Measurements from ENCODE around the gene P2RX4.
"Not testable (repeated sequence)": the region's sequence is repeated elsewhere in the genome, so short reads cannot be mapped to it uniquely, and the experiment has no call there.

Gene P2RX4

GRCh38 chr12:121209624-121210572 is at the start of gene P2RX4:
Gene P2RX4 (plus strand): TSS chr12:121210129. CDS start chr12:121210165, 36 bp downstream.
- peak; percentile 72 to 77 for DNase-seq

GRCh38 chr12:121162384-121162783 is 47.5 kb upstream of the P2RX4 start:
- no peak for DNase-seq

- no peak for DNase-seq
These were observed 46.9 kb upstream of the P2RX4 start for GRCh38 chr12:121162985-121163384.

- not testable (repeated sequence) for DNase-seq
These were observed 45.1 kb upstream of the P2RX4 start for GRCh38 chr12:121164839-121165238.

- DNase-seq: no peak
These were observed 44.6 kb upstream of the P2RX4 start for GRCh38 chr12:121165316-121165715.

GRCh38 chr12:121166356-121166755 is 43.6 kb upstream of the P2RX4 start:
- no peak for DNase-seq

GRCh38 chr12:121167232-121167820 is 42.6 kb upstream of the P2RX4 start:
- no peak for DNase-seq

- no peak for DNase-seq
These were observed 42.0 kb upstream of the P2RX4 start for GRCh38 chr12:121167951-121168350.

- DNase-seq: no peak
These were observed 39.8 kb upstream of the P2RX4 start for GRCh38 chr12:121170151-121170550.

- DNase-seq: no peak
These were observed 39.2 kb upstream of the P2RX4 start for GRCh38 chr12:121170611-121171260.

- DNase-seq: no peak
These were observed 37.8 kb upstream of the P2RX4 start for GRCh38 chr12:121172145-121172544.

- no peak for DNase-seq
These were observed 34.4 kb upstream of the P2RX4 start for GRCh38 chr12:121175383-121176119.

GRCh38 chr12:121176826-121177529 is 33.0 kb upstream of the P2RX4 start:
- DNase-seq: no peak

GRCh38 chr12:121181181-121181580 is 28.7 kb upstream of the P2RX4 start:
- DNase-seq: no peak

GRCh38 chr12:121182222-121182893 is 27.6 kb upstream of the P2RX4 start:
- DNase-seq: no peak

- no peak for DNase-seq
These were observed 25.5 kb upstream of the P2RX4 start for GRCh38 chr12:121184425-121184824.

- no peak for DNase-seq
These were observed 24.7 kb upstream of the P2RX4 start for GRCh38 chr12:121184984-121185889.

- DNase-seq: no peak
These were observed 23.1 kb upstream of the P2RX4 start for GRCh38 chr12:121186826-121187225.

- DNase-seq: no peak
These were observed 22.4 kb upstream of the P2RX4 start for GRCh38 chr12:121187501-121187900.

GRCh38 chr12:121188227-121188626 is 21.7 kb upstream of the P2RX4 start:
- DNase-seq: no peak

GRCh38 chr12:121189131-121189530 is 20.8 kb upstream of the P2RX4 start:
- no peak for DNase-seq

Data from activated CD4-positive, alpha-beta T cell treated with anti-CD3 and anti-CD28 coated beads, Interleukin-2, amount 50 U/mL, for 4 hours (primary cell).